Thymus (tissue), 11 donors: ENCODE data around the gene WARS2. TPM values are rescaled to one million over a fixed set of nuclear protein-coding genes. Genes with fewer than 3 reads are reported as not detected.

ENCODE experiments used
- DNase-seq, 9 donors: peaks; one replicate each; pipeline ENCODE4 v3.0.0-alpha.2; 2013; ENCODE audit warnings: low spot score in 9 of 9, low read depth in 6 of 9, missing footprints in 1 of 9
- H3K27ac ChIP-seq, 2 donors: one replicate each; pipeline ENCODE4 v1.5.1; 2013; ENCODE audit warnings: control low read depth in 1 of 2, low read depth in 1 of 2, low read length in 1 of 2, mild to moderate bottlenecking in 1 of 2, moderate library complexity in 1 of 2
- H3K27me3 ChIP-seq, 2 donors: one replicate each; pipeline ENCODE4 v1.5.1; 2013; ENCODE audit warnings: low read length in 1 of 2; ENCODE audit not compliant: control insufficient read depth in 2 of 2, insufficient read depth in 1 of 2
- H3K36me3 ChIP-seq, 2 donors: one replicate each; pipeline ENCODE4 v1.5.1; 2013; ENCODE audit warnings: low read length in 1 of 2, mild to moderate bottlenecking in 1 of 2, moderate library complexity in 1 of 2; ENCODE audit not compliant: control insufficient read depth in 2 of 2, insufficient read depth in 2 of 2
- H3K4me1 ChIP-seq, 2 donors: one replicate each; pipeline ENCODE4 v1.5.1; 2013; ENCODE audit warnings: low read length in 2 of 2; ENCODE audit not compliant: control insufficient read depth in 2 of 2, insufficient read depth in 2 of 2
- H3K4me3 ChIP-seq, 2 donors: one replicate each; pipeline ENCODE4 v1.5.1; 2013; ENCODE audit warnings: low read length in 2 of 2, control low read depth in 1 of 2, mild to moderate bottlenecking in 1 of 2
- H3K9me3 ChIP-seq, 2 donors: one replicate each; pipeline ENCODE4 v1.5.1; 2013; ENCODE audit warnings: low read length in 1 of 2, mild to moderate bottlenecking in 1 of 2; ENCODE audit not compliant: control insufficient read depth in 2 of 2, insufficient read depth in 1 of 2
- WGBS: extraction: QIAGEN DNeasy Blood & Tissue Kit; methylation state at CpG from one replicate; pipeline ENCODE4 v1.1.7; 2013; 5-methylcytosine and 5-hydroxymethylcytosine counted together
- polyA plus RNA-seq: library from polyadenylated mRNA; stranded (reverse); fragments of 200-250 nt; gene quantifications from one replicate; pipeline ENCODE4 v1.2.3, GENCODE V29; 2013
- total RNA-seq: library from RNA; stranded (reverse); fragments of 120-200 nt; gene quantifications from one replicate; pipeline ENCODE4 v1.2.4, GENCODE V29; 2013
- donor health status: healthy.

The WARS2 gene
- total and polyA plus RNA-seq, 2 donors: 7.7 to 8.6 TPM

DNA sequence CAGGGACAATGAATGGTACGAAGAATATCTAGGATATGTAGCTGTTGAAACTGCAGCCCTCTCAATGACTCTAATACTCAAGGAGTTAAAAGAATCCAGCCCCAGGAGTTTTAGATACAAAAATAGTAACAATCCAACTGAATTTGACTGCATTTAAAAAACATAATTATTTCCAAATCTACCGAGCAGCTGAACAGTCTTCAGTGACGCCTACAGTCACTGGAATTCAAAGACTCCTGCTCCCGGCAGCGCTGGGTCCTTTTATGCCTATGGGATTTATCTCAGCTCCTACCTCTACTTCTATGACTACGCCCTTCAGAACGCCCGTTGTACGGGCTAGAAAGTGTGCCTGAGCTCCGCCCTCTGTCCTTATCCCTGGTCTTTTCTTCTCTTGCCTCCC lies 55.7 kb downstream of the WARS2 start:
- no peaks in the 10 kb centered on the region for H3K9me3 ChIP-seq
- H3K27ac ChIP-seq: no peak overlapping the region
- WGBS: 96% methylated on average over 10 of the region's 10 CpGs
- no peaks in the 10 kb centered on the region for H3K27me3 ChIP-seq
- no peak for DNase-seq
- no peaks in the 10 kb centered on the region for H3K36me3 ChIP-seq
- no peaks in the 10 kb centered on the region for H3K4me1 ChIP-seq
- no peak overlapping the region for H3K4me3 ChIP-seq

DNA sequence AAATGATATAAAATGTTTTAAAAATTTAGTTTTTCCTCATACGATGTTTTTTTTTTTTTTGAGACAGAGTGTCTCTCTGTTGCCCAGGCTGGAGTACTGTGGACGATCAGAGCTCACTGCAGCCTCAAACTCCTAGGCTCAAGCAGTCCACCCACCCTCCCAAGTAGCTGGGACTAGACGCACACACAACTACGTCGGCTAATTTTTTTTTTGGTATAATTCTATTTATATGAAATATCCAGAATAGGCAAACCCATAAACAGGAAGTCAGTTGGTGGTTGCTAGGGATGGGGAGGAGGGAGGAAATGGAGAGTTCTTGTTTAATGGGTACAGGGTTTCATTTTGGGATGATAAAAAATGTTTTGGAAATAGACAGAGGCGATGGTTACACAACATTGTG lies 56.5 kb downstream of the WARS2 start:
- Histone ChIP-seq H3K36me3 (no peaks in the 10 kb centered on the region), H3K9me3 (no peaks in the 10 kb centered on the region), H3K27ac (no peak overlapping the region), H3K27me3 (no peaks in the 10 kb centered on the region), H3K4me1 (no peaks in the 10 kb centered on the region), H3K4me3 (no peak overlapping the region)
- DNase-seq: no peak
- WGBS: 86% methylated on average over 6 of the region's 6 CpGs

DNA sequence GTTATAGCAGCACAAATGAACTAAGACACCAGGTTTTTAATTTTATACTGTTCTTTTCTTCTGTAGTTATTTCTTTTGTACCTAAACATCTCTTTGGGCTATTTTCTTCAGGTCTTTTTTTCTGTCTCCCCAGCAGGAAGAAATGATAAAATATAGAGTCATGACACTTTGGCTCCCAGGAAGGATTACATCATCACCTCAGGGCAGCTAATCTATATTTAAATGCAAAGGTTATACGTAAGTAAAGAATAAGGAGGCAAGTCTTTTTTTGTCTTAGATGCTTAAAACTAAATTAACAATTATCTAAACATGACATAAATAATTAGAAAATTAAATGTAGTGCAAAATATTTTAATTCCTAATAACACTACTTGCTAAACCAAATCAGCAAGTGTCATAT lies 57.0 kb downstream of the WARS2 start:
- Histone ChIP-seq H3K27me3 (no peaks in the 10 kb centered on the region), H3K4me1 (no peaks in the 10 kb centered on the region), H3K4me3 (no peak overlapping the region), H3K27ac (no peak overlapping the region), H3K9me3 (no peaks in the 10 kb centered on the region), H3K36me3 (no peaks in the 10 kb centered on the region)
- WGBS: 97% methylated on average over 1 of the region's 1 CpG
- no peak for DNase-seq

DNA sequence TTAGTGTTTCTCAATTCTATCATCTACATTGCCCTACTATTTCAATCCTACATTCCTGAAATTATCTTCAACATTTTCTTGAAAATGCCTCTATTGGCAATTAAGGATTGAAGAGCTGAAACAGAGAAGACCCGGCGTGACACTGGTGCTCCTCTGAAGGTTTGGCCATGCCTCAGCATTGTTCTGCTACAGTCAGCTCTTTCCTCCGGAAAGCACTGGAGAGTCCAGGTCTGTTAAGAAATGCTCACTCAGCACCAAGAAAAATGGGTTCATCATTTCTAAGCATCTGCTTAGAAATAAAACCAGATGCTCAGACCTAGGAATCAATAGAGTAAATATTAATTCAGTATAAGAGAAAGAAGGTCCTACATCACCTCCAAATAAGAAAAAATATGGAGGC lies 58.8 kb downstream of the WARS2 start:
- no peaks in the 10 kb centered on the region for H3K4me1 ChIP-seq
- WGBS: 98% methylated on average over 3 of the region's 3 CpGs
- no peak for DNase-seq
- H3K27ac ChIP-seq: no peak overlapping the region
- no peaks in the 10 kb centered on the region for H3K9me3 ChIP-seq
- H3K27me3 ChIP-seq: no peaks in the 10 kb centered on the region
- no peak overlapping the region for H3K4me3 ChIP-seq
- no peaks in the 10 kb centered on the region for H3K36me3 ChIP-seq

DNA sequence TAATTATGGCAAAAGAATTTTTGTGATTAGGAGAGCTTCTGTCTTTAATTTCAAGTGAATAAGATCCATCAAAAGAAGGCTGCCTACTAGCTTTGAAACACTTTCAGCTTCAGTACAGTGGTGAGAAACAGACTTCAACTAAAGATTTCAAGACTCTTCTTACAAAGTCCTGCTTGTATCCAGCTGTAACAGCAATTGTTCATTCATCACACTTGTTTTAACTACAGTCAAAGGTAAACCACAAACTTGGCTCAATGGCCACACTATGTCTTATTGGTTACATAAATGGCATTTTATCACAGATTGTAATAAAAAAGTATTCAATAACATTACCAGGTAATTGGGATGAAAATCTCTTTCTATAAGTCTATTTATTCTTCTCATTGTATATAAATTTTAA lies 59.2 kb downstream of the WARS2 start:
- DNase-seq: no peak
- Histone ChIP-seq H3K27me3 (no peaks in the 10 kb centered on the region), H3K27ac (no peak overlapping the region), H3K9me3 (no peaks in the 10 kb centered on the region), H3K4me1 (no peaks in the 10 kb centered on the region), H3K36me3 (no peaks in the 10 kb centered on the region), H3K4me3 (no peak overlapping the region)

DNA sequence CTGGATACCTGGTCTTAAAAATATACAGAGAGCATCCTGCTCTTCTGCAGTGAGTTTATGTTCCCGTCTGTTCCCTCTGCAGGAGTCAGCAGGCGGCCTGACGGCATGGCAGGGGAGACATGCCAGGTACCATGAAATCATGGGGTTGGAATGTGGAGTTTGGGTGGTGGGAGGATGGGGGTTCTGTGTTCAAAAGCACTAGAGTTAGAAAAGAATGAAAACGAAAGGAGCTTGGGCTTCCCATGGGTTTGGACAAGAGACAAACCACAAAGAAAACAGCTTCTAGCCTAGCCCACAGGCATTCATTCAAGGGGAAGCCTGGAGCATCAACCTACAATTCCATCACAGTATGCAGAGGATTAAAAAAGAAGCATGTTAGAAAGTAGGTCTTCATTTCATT lies 59.9 kb downstream of the WARS2 start:
- Histone ChIP-seq H3K9me3 (no peaks in the 10 kb centered on the region), H3K27me3 (no peaks in the 10 kb centered on the region), H3K4me3 (no peak overlapping the region), H3K4me1 (no peaks in the 10 kb centered on the region), H3K36me3 (no peaks in the 10 kb centered on the region), H3K27ac (no peak overlapping the region)
- WGBS: 84% methylated on average over 4 of the region's 4 CpGs
- DNase-seq: no peak

DNA sequence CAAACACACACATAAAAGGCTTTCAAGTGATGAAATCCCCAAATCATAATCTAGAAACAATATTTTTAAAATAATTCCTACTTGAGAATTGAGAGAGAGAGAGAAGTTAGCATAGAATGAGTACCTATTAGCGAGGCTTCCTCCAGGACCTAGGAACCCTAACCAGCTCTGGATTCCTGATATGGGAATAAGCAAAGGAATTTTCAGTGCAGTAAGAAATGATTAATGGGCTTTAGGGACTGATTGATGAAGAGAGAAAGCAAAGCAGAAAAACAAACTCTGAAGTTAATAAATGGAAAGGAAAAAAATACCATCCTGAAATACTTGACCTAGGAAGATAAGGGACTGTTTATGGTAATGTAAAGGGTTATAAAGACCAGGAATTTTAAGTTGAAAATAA lies 60.6 kb downstream of the WARS2 start:
- H3K4me1 ChIP-seq: no peaks in the 10 kb centered on the region
- H3K9me3 ChIP-seq: no peaks in the 10 kb centered on the region
- H3K4me3 ChIP-seq: no peak overlapping the region
- 97% methylated on average over 1 of the region's 1 CpG for WGBS
- H3K27me3 ChIP-seq: no peaks in the 10 kb centered on the region
- DNase-seq: no peak
- H3K36me3 ChIP-seq: no peaks in the 10 kb centered on the region
- H3K27ac ChIP-seq: no peak overlapping the region

DNA sequence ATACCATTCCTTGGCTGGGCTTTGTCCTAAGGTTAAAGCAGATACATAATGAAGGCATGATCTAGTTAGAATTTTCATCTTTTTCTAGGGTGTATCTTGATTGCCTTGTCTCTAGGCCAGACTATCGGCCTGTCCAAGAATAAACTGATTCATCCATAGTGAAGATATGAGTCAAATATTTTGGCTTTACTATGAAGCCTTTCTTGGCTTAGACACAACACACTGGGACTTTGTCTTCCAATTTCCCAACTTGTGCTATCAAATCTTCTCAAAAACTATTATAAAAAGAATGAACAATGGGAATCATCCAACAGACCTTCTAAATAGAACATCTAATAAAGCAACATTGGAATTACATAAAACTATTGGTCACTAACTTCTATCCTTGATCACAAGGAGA lies 64.8 kb downstream of the WARS2 start:
- DNase-seq: no peak
- no peaks in the 10 kb centered on the region for H3K9me3 ChIP-seq
- WGBS: 96% methylated on average over 1 of the region's 1 CpG
- no peak overlapping the region for H3K27ac ChIP-seq
- no peaks in the 10 kb centered on the region for H3K4me1 ChIP-seq
- H3K27me3 ChIP-seq: no peaks in the 10 kb centered on the region
- H3K36me3 ChIP-seq: no peaks in the 10 kb centered on the region
- H3K4me3 ChIP-seq: no peak overlapping the region

DNA sequence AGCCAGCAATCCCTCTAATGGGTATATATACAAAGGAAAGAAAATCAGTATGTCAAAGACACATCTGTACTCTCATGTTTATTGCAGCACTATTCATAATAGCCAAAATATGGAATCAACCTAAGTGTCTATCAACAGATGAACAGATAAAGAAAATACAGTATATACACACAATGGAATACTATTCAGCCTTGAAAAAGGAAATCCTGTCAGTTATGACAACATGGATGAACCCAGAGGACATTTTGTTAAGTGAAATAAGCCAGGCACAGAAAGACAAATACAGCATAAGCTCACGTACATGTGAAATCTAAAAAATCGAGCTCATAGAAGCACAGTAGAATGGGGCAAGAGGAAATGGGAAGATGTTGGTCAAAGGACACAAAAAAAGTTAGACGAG lies 69.1 kb downstream of the WARS2 start:
- no peak for DNase-seq
- no peaks in the 10 kb centered on the region for H3K9me3 ChIP-seq
- H3K36me3 ChIP-seq: no peaks in the 10 kb centered on the region
- no peak overlapping the region for H3K27ac ChIP-seq
- over 99% methylated on average over 3 of the region's 3 CpGs for WGBS
- no peaks in the 10 kb centered on the region for H3K4me1 ChIP-seq
- no peaks in the 10 kb centered on the region for H3K27me3 ChIP-seq
- no peak overlapping the region for H3K4me3 ChIP-seq

DNA sequence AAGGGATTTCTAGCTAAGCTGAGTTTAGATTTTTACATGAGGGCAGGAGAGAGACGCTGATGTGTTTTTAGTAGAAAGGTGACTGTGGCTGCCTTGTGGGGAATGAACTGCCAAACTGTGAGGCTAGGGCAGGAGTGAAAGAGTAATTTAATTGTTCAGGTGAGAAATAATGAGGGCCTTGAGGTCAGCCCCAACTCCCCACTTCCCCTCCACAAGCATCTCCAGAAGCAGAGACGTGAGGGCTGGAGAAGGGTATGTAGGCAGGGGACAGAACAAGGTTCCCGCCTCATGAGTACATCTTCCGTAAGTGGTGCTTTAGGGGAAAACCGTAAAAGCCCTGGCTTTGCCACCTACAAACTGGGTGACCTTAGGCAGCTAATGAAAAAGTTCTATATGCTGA lies 70.8 kb downstream of the WARS2 start:
- WGBS: 86% methylated on average over 5 of the region's 5 CpGs
- Histone ChIP-seq H3K4me3 (no peak overlapping the region), H3K9me3 (no peaks in the 10 kb centered on the region), H3K27ac (no peak overlapping the region), H3K4me1 (no peaks in the 10 kb centered on the region), H3K36me3 (no peaks in the 10 kb centered on the region), H3K27me3 (no peaks in the 10 kb centered on the region)
- no peak for DNase-seq
